Keratinocyte (primary cell): ENCODE data around the gene RABGAP1.

Experiments
- EZH2 ChIP-seq: IDR thresholded peaks from one replicate; pipeline ENCODE4 v1.6.1; 2012; ENCODE audit warnings: inconsistent platforms, mild to moderate bottlenecking, low read length, moderate library complexity
- TF ChIP-seq, protein P1 (sequence below), 3 experiments: IDR thresholded peaks in 1 of 3; conservative IDR thresholded peaks in 1 of 3; optimal IDR thresholded peaks in 1 of 3; 2 replicates in 2 of 3; 3 replicates in 1 of 3; pipeline versions ENCODE3 to v1.5.1; 2011; ENCODE audit warnings: low read length in 3 of 3, mild to moderate bottlenecking in 3 of 3, moderate library complexity in 2 of 3, control low read depth in 1 of 3, inconsistent platforms in 1 of 3; ENCODE audit not compliant: insufficient read depth in 2 of 3; ENCODE audit errors: extremely low read depth in 1 of 3

DNA sequence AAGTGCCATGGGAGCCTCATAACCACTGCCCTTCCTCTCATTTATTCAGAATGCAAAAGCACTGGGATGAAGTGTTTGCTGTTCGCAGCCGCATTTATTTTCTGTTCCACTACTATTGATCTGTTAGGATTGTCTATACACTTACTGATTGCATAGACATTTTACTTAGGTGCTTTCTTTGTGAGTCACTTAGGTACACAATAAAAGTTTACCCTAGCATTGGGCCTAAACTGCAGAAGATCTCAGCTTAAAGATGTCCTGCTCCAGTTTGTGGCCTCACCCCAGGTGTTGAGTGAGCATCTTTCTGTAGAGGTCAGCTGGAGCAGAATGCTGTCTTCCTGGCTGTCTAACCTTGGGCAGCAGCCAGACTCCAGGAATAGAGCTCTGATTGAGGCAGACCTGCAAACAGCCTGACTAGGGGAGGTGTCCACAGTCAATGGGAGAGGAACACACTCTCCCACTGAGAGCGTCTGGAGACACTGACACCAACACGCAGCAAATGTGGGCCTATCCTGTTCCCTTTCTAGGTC, 146.6 kb downstream of the RABGAP1 start:
- TF ChIP-seq, protein P1, sequence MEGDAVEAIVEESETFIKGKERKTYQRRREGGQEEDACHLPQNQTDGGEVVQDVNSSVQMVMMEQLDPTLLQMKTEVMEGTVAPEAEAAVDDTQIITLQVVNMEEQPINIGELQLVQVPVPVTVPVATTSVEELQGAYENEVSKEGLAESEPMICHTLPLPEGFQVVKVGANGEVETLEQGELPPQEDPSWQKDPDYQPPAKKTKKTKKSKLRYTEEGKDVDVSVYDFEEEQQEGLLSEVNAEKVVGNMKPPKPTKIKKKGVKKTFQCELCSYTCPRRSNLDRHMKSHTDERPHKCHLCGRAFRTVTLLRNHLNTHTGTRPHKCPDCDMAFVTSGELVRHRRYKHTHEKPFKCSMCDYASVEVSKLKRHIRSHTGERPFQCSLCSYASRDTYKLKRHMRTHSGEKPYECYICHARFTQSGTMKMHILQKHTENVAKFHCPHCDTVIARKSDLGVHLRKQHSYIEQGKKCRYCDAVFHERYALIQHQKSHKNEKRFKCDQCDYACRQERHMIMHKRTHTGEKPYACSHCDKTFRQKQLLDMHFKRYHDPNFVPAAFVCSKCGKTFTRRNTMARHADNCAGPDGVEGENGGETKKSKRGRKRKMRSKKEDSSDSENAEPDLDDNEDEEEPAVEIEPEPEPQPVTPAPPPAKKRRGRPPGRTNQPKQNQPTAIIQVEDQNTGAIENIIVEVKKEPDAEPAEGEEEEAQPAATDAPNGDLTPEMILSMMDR (optimal IDR thresholded peaks at IDR 0.05 in 1 of 3, IDR thresholded peaks at IDR 0.05 in 1 of 3, conservative IDR thresholded peaks at IDR 0.05 in 1 of 3; ENCODE audit: extremely low read depth in 1 of 3, insufficient read depth in 2 of 3, low read length in 3 of 3): no peak
- TF ChIP-seq EZH2: no peak
